NCI-H2227 treated with DMSO at 0.1 percent for 48 hours (cell line): ENCODE measurements around the gene OR4C16.

Experiments used
- DNase-seq: peaks from one replicate; lab custom pipeline; 2025; lab: John Stamatoyannopoulos, UW

The OR4C16 gene, protein sequence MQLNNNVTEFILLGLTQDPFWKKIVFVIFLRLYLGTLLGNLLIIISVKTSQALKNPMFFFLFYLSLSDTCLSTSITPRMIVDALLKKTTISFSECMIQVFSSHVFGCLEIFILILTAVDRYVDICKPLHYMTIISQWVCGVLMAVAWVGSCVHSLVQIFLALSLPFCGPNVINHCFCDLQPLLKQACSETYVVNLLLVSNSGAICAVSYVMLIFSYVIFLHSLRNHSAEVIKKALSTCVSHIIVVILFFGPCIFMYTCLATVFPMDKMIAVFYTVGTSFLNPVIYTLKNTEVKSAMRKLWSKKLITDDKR

DNA sequence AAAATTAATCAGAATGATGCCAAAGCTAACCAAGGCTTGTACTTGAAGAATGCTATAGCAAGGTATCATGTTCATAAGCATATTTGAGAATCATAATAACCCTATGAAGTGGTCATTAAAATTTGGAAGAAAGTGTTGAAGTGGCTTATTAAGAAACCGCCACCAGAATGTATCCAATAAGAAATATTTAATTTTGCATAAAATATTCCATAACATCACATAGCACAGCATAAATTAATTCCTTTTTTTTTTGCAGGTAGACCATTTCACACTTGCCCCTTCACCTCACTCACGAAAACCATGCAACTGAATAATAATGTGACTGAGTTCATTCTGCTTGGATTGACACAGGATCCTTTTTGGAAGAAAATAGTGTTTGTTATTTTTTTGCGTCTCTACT is at the start of gene OR4C16:
Gene OR4C16 (plus strand): TSS at position 301 of the 400 bp plus-strand sequence. CDS start 0 bp downstream, at position 301.
- DNase-seq: no peak

DNA sequence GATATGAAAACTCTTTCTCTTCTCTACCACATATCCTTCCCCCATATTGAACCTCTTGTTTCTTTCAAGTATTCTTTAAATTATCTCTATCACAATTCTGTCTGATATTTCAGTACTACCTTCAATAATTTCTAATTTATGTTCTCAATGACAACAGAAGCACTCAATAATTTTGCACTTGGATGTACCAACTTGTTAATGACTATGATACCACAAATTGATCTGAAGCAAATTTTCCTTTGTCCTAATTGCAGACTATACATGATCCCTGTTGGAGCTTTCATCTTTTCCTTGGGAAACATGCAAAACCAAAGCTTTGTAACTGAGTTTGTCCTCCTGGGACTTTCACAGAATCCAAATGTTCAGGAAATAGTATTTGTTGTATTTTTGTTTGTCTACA is 17.8 kb upstream of the OR4C16 start, which contains the start of gene OR4C15:
Gene OR4C15 (plus strand): TSS at position 301 of the 400 bp plus-strand sequence. CDS start 0 bp downstream, at position 301.
- DNase-seq: no peak

DNA sequence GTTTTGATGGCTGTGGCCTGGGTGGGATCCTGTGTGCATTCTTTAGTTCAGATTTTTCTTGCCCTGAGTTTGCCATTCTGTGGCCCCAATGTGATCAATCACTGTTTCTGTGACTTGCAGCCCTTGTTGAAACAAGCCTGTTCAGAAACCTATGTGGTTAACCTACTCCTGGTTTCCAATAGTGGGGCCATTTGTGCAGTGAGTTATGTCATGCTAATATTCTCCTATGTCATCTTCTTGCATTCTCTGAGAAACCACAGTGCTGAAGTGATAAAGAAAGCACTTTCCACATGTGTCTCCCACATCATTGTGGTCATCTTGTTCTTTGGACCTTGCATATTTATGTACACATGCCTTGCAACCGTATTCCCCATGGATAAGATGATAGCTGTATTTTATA is 620 bp downstream of the OR4C16 start:
- no peak for DNase-seq

DNA sequence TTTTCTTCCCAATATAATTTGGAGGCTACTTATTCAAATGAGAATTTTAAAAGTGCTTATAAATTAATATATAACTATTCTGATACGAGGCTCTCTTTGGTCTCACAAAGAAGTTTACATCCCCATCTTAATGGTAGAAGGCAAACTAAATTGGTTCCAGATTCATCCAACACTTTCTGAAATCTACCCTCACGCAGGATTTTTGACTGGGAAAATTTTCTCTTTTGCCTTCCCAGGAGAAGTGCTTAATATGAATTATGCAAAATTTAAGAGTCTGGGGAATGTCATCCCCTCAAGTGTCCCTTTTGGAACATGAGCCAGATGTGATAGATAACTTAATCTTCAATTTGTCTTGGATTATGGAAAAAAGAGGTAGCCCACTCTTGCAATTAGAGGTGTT is 35.6 kb downstream of the OR4C16 start, which contains the start of gene OR4C11:
Gene OR4C11 (minus strand): TSS at position 101 of the 400 bp plus-strand sequence. CDS start 3,272 bp downstream, outside the sequence.
- DNase-seq: no peak
